ENCODE measurements around the gene MSI1.

Gene MSI1

GRCh38 chr12:120368789-120369602 lies at the start of gene MSI1:
Gene MSI1 (minus strand): TSS chr12:120369164. CDS start chr12:120369091, 73 bp downstream.
- peak; percentile 27 for DNase-seq

GRCh38 chr12:120417917-120418580 lies 49.1 kb upstream of the MSI1 start:
- no peak for DNase-seq

- DNase-seq, result no peak
Observed at GRCh38 chr12:120416490-120417216, 47.7 kb upstream of the MSI1 start.

DNA sequence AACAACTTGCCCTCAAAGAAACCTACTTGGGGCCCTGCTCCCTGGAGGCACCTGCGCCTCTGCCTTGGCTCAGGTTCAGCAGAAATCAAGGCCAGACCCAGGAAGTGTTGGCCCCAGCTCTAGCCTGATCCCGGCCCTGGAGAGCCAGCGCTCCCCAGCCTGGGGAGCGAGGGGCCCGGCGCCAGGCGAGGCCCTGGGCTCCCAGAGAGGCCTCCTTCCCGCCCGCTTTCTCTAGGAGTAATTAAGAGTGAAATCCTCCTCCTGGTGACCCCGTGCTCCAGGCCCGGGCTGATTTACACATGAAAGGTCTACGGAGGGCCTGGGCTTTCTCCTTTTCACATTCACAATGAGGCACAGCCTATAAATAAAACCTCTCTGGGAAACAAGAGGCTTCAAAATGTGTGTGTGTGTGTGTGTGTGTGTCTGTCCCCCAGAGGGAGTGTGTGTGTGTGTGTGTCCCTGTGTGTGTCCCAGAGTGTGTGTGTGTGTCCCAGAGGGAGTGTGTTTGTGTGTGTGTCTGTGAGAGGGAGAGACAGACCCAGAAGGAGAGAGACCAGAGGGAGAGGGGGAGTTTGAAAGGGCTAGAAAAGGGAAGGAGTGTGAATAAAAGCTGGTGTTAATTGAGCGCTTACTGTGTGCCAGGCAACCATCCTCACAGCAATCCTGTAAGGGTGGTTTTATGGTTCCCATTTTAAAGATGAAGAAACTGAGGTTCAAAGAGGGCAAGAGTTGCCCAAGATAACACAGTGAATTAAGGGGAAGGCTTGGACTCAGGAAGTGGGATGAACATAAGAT lies 45.1 kb upstream of the MSI1 start:
- DNase-seq, result no peak

- no peak for DNase-seq
Observed at GRCh38 chr12:120412421-120412820, 43.5 kb upstream of the MSI1 start.

GRCh38 chr12:120408771-120409170 lies 39.8 kb upstream of the MSI1 start:
- no peak for DNase-seq

DNA sequence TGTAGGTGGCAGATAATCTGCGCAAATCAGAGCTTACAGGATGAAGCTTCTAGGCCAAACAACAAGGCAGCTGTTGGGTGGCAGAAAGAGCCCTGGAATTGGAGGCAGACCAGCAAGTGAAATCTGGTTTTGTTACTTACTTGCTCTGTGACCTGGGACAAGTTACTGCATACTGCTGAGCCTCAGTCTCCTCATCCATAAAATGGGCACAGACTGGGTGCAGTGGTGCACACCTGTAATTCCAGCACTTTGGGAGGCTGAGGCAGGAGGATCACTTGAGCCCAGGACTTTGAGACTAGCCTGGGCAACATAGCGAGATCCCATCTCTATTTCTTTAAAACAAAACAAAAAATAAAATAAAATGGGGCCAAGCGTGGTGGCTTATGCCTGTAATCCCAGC lies 37.6 kb upstream of the MSI1 start:
- no peak for DNase-seq

DNA sequence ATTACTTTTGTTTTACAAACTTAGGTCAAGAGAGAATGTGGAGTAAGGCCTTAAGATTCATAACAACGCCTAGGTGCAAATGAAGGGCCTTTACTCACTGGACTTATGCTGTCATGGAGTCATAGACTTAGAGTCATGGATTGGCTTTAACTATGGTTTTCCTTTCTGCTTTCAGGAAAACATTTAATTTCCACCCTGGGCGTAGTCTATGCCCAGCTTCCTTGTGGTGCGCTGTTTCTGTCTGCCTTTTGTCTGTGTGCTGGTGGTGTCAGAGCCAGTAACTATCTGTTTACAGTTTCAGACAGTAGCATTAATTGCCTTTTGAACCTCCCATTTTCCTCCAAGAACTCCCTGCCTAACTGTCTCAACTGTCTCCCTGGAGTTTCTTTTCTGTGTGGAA lies 37.1 kb upstream of the MSI1 start:
- no peak for DNase-seq

DNA sequence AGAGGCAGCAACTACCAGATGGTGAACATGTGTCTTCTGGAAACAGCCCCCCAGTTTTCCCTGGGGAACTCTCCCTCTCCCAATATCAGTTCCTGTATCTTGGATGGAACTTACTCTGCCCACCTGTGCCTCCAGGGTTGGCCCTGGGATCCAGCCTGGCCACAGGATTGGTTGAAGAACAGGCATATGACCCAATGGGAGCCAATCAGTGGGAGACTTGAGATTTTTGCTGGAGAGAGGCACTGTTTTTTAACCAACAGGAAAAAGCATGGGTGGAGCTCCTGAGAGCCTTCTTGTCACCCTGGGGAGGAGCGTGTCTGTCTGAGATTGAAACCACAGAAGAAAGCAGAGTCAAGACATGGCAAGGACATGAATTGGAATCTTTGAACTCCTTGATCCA lies 35.3 kb upstream of the MSI1 start:
- DNase-seq, result no peak

GRCh38 chr12:120403869-120404268 lies 34.9 kb upstream of the MSI1 start:
- no peak for DNase-seq

- no peak for DNase-seq
Observed at GRCh38 chr12:120402217-120402616, 33.3 kb upstream of the MSI1 start.

- no peak for DNase-seq
Observed at GRCh38 chr12:120399531-120399930, 30.6 kb upstream of the MSI1 start.

DNA sequence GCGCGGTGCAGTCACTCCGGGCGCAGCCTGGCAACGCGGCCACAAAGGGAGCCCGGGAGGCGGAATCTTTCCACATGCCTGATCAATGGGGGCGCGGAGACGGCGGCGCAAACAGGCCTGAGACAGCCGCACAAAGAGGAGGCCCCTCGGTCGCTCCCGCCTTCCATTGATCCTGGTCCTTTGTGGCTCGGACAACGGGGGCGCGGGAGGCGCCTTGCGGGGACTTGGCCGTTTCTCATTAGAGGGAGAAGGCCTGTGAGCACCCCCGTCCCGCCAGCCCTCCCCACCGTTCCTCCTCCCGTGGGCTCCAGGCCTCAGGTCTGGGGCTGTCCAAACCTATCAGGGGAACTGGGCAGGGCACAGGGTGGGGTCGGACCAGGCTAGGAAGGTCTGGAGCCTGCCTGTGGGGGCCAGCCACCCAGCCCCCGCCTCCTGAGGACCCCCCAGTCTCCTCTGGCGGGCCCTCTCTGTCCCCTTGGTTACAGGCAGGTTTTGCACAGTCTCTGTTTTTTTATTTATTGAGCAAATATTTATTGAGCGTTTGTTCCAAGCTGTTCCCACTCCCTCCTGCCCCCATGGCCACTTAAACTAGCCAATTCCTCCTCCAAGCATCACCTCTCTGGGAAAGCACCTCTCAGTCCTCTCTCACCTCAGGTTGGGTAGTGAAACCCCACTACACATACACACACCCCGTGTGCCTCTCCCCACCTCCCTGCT lies 29.0 kb upstream of the MSI1 start:
- DNase-seq, result no peak

DNA sequence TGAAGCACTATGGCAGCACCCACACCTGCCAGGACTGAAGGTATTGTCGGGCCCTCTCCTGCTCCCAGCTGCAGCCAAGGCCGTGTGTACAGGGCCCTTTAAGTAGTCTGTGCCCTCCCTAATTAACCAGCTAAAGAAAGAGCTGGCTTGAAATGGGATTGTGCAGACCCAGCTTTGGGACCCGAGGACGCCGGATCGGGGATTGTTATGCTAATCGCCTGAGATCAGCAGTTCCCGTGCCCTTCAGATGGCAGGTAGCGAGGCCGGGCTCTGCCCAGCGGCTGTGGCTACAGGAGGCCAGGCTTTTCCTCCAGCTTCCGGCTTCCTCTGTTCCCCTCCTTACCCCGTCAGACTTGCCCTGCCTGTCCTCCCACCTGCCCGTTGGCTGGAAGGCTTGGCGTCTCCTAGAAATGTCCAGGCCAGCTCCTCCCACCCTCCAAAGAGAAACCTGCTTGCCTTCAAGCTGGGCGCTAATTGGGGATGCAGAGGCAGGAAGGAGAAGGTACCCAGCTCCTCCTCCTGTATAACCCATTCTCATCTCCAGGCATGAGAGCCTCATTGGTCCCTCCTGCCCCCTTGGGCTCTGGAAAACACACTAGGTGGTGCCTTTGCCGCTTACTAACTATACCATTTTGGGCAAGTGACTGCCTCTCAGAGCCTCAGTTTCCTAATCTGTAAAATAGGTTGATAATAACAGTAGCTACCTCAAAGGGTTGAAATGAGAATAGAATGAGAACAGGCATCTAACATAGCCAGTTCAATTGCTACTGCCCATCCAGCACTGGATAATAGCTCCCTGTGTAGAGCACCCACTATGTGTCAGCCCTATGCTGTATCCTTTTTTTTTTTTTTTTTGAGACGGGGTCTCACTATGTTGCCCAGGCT lies 25.8 kb upstream of the MSI1 start:
- DNase-seq, result peak; percentile 93

- DNase-seq, result no peak
Observed at GRCh38 chr12:120390540-120391120, 21.7 kb upstream of the MSI1 start.

DNA sequence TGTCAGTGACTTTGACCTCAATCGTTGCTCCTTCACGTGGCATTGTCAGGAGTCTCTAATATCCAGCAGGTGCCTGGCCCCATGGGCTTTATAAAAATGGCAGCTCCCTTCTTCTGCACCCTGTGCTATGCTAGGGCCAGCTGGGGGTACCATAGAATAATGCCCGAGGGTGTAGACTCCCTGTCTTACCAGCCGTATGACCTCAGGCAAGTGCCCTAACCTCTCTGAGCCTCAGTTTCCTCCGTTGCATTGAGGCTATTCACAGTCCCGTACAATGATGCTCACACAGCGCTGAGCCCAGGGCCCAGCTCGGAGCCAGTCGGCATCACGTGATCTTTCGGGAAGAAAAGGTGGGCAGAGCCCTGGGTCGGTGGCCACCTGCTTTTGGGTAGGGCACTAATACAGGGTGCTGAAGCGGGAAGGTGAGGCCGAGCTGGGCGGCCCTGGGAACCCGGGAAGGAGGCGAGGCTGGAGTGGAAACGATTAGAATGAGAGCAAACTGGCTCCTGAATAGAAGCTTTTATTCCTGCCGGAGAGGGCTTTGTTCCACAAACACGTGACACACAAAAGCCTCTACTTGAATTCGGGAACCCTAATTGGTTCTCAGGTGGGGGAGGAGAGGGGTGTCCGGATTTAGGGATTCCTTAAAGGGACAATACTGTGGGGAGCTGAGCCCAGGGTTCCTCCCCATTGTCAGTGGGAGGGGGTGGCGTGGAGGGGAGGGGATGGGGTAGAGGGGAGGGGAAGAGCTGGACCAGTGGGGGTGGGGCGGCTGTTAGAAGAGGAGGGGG lies 19.9 kb upstream of the MSI1 start:
- no peak for DNase-seq

DNA sequence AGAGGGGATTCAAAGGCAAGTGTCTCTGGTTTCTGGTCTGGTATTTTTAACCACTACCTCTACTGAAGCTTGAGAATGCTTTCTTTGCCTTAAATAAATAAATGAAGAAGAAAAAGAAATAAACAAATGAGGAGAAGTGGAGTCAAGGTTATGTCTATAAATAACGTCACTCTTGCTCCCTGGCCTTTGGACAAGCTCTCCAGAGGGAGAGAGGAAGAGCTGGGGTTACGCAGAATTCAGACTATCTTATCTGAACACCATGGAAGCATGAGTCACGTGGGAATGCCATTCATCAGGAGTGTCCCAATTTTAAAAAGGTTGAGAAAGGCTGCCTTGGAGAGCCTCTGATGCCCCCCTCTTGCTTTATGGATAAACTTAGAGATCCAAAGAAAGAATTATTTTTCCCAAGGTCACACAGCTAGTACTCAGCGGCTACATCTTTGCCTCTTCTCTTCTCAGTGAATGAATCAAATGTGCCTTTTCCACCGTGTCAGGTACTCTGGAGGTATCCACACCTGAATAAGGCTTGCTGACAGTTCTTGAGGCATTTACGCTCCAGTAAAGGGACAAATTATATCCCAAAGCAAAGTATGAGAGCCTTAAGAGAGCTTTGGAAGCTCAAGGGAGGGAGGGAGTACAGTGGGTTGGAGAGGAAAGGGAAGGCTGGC lies 12.9 kb upstream of the MSI1 start:
- DNase-seq, result no peak

GRCh38 chr12:120378036-120378435 lies 9.1 kb upstream of the MSI1 start:
- no peak for DNase-seq

DNA sequence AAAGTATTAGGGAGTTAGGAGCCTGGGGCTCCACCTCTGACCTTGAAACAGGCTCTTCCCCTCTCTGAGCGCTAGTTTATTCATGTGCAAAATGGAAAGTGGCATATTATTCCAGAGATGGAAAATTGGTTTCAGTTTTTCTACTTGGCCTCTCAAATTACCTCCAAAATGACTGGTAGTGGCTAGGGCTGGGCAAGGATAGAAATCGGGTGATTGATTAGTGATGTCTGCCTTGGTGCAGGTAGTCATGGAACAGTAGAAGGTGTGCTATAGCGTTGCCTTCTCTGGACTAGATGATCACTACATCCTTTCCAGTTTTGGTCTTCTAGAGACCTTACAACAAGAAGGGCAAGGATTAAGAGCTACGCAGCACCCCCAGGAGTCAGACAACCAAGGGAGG lies 8.6 kb upstream of the MSI1 start:
- no peak for DNase-seq
